Measurements from ENCODE around the gene TMEM26. TPM values are rescaled to one million over a fixed set of nuclear protein-coding genes. Genes with fewer than 3 reads are reported as not detected.

TMEM26 gene
- total and polyA plus RNA-seq, 2 of the 8 experiments (the other 6 are each of a cell fraction or from before 2014, with no cell fraction given) = 1.6 to 2.8 TPM

Other genes starting within 250 kb of the TMEM26 start
- gene CABCOCO1, start 209.5 kb upstream of the TMEM26 start, total RNA-seq (2021; fragmentation: NEBNext Ultra II Directional; extraction: Animal tissue kit (Norgen Biotek cat#: 25700)) = not detected in 2 replicates
- gene CABCOCO1, start 209.5 kb upstream of the TMEM26 start, polyA plus RNA-seq (2011; rRNA removed) = not detected in 2 replicates